ENCODE data around the gene ITGA8. TPM values are rescaled to one million over a fixed set of nuclear protein-coding genes. Genes with fewer than 3 reads are reported as not detected.

The ITGA8 gene
- total and polyA plus RNA-seq, 2 donors (not counting 1 experiment from before 2014, with no cell fraction given) = not detected

GRCh38 chr10:15640536-15641085, 79.1 kb downstream of the ITGA8 start:
- Mint-ChIP-seq H3K27me3 (peaks cover 3% of the 10 kb centered on the region), H3K4me1 (no peaks in the 10 kb centered on the region), H3K9me3 (ENCODE audit: insufficient read depth) (no peaks in the 10 kb centered on the region), H3K27ac (no peak overlapping the region), H3K4me3 (no peak overlapping the region)
- Histone ChIP-seq H3K27me3 (replicated peaks in 1 of 4; ENCODE audit: control extremely low read depth in 1 of 4, control insufficient read depth in 3 of 4, insufficient read depth in 4 of 4, low read length in 3 of 4) (no peaks in the 10 kb centered on the region), H3K9me3 (ENCODE audit: control extremely low read depth in 1 of 3, control insufficient read depth in 2 of 3, insufficient read depth in 1 of 3, low read length in 2 of 3) (no peaks in the 10 kb centered on the region), H3K36me3 (replicated peaks in 1 of 2; ENCODE audit: control extremely low read depth in 1 of 2, control insufficient read depth in 1 of 2, extremely low read depth in 1 of 2, insufficient read depth in 2 of 2, low read length in 1 of 2) (no peaks in the 10 kb centered on the region), H3K27ac (ENCODE audit: low read length in 2 of 2) (no peak overlapping the region), H3K4me1 (ENCODE audit: control insufficient read depth in 2 of 2, insufficient read depth in 2 of 2, low read length in 2 of 2) (no peaks in the 10 kb centered on the region), H3K9ac (ENCODE audit: low read length) (no peak overlapping the region), H3K4me3 (ENCODE audit: control extremely low read depth in 1 of 5, extremely low read depth in 1 of 5, insufficient read depth in 1 of 5, low read depth in 2 of 5, low read length in 4 of 5) (no peak overlapping the region), H4K20me1 (ENCODE audit: control insufficient read depth, insufficient read depth, low read length, poor library complexity, severe bottlenecking) (no peaks in the 10 kb centered on the region), H2AFZ (ENCODE audit: insufficient read depth, low read depth, low read length, poor library complexity, severe bottlenecking) (no peak overlapping the region), H3K4me2 (replicated peaks; ENCODE audit: low read depth, low read length, poor library complexity, severe bottlenecking) (no peak overlapping the region), H3K79me2 (ENCODE audit: control insufficient read depth, insufficient read depth, low read length) (no peaks in the 10 kb centered on the region)
- intact Hi-C loops (cut with micrococcal nuclease) = no loop called here
- CTCF ChIA-PET = no interaction called here
- DNase-seq = no peak
- ATAC-seq (ENCODE audit: low read depth) = no peak
- WGBS (ENCODE audit: insufficient coverage) = 70% methylated on average over 4 of the region's 5 CpGs
- POLR2A ChIA-PET = no interaction called here
- TF ChIP-seq CTCF (IDR thresholded peaks at IDR 0.05) = no peak
- TF ChIP-seq EZH2 (IDR thresholded peaks at IDR 0.05; ENCODE audit: borderline replicate concordance, insufficient read depth, low read depth, low read length, poor library complexity, severe bottlenecking) = no peak

- TF ChIP-seq CTCF (IDR thresholded peaks at IDR 0.05) (no peak), EZH2 (IDR thresholded peaks at IDR 0.05; ENCODE audit: borderline replicate concordance, insufficient read depth, low read depth, low read length, poor library complexity, severe bottlenecking) (no peak)
- ATAC-seq (ENCODE audit: low read depth) (no peak), DNase-seq (no peak)
- POLR2A ChIA-PET = no interaction called here
- no peak overlapping the region for H3K9ac ChIP-seq (ENCODE audit: low read length)
- H3K27ac Mint-ChIP-seq = no peak overlapping the region
- no peaks in the 10 kb centered on the region for H3K4me1 ChIP-seq (ENCODE audit: control insufficient read depth in 2 of 2, insufficient read depth in 2 of 2, low read length in 2 of 2)
- CTCF ChIA-PET = no interaction called here
- H3K4me3 Mint-ChIP-seq = no peak overlapping the region
- no peaks in the 10 kb centered on the region for H3K36me3 ChIP-seq (replicated peaks in 1 of 2; ENCODE audit: control extremely low read depth in 1 of 2, control insufficient read depth in 1 of 2, extremely low read depth in 1 of 2, insufficient read depth in 2 of 2, low read length in 1 of 2)
- 100% methylated on average over 2 of the region's 3 CpGs for WGBS (ENCODE audit: insufficient coverage)
- no peaks in the 10 kb centered on the region for H3K4me1 Mint-ChIP-seq
- no peaks in the 10 kb centered on the region for H4K20me1 ChIP-seq (ENCODE audit: control insufficient read depth, insufficient read depth, low read length, poor library complexity, severe bottlenecking)
- no peak overlapping the region for H3K27ac ChIP-seq (ENCODE audit: low read length in 2 of 2)
- no peaks in the 10 kb centered on the region for H3K79me2 ChIP-seq (ENCODE audit: control insufficient read depth, insufficient read depth, low read length)
- H3K9me3 ChIP-seq (ENCODE audit: control extremely low read depth in 1 of 3, control insufficient read depth in 2 of 3, insufficient read depth in 1 of 3, low read length in 2 of 3) = no peaks in the 10 kb centered on the region
- intact Hi-C loops (cut with micrococcal nuclease) = no loop called here
- H3K27me3 ChIP-seq (replicated peaks in 1 of 4; ENCODE audit: control extremely low read depth in 1 of 4, control insufficient read depth in 3 of 4, insufficient read depth in 4 of 4, low read length in 3 of 4) = no peaks in the 10 kb centered on the region
- no peak overlapping the region for H3K4me3 ChIP-seq (ENCODE audit: control extremely low read depth in 1 of 5, extremely low read depth in 1 of 5, insufficient read depth in 1 of 5, low read depth in 2 of 5, low read length in 4 of 5)
- peaks cover 3% of the 10 kb centered on the region for H3K27me3 Mint-ChIP-seq
- H3K9me3 Mint-ChIP-seq (ENCODE audit: insufficient read depth) = no peaks in the 10 kb centered on the region
- H3K4me2 ChIP-seq (replicated peaks; ENCODE audit: low read depth, low read length, poor library complexity, severe bottlenecking) = no peak overlapping the region
- H2AFZ ChIP-seq (ENCODE audit: insufficient read depth, low read depth, low read length, poor library complexity, severe bottlenecking) = no peak overlapping the region
These were observed 83.3 kb downstream of the ITGA8 start for GRCh38 chr10:15636446-15636845.
